HEK293T (cell line): Measurements from ENCODE around the gene ZNF814.

Source experiments
- ARNT ChIP-seq: fragments of 450-650 bp; IDR thresholded peaks from 2 replicates; pipeline ENCODE4 v1.6.1; 2017; ENCODE audit warnings: mild to moderate bottlenecking
- BHLHE40 ChIP-seq: fragments of 450-650 bp; IDR thresholded peaks from 2 replicates; pipeline ENCODE4 v1.6.1; 2016; ENCODE audit warnings: mild to moderate bottlenecking, moderate library complexity, borderline replicate concordance
- ELF4 ChIP-seq: fragments of 450-650 bp; IDR thresholded peaks from 2 replicates; pipeline ENCODE4 v1.6.1; 2017; ENCODE audit warnings: antibody characterized with exemption
- FOXM1 ChIP-seq: fragments of 450-650 bp; IDR thresholded peaks from 2 replicates; pipeline ENCODE4 v1.6.1; 2017; ENCODE audit warnings: mild to moderate bottlenecking, borderline replicate concordance
- LEF1 ChIP-seq: fragments of 450-650 bp; IDR thresholded peaks from 2 replicates; pipeline ENCODE4 v1.6.1; 2017; ENCODE audit warnings: mild to moderate bottlenecking, borderline replicate concordance
- TARDBP ChIP-seq: fragments of 450-650 bp; IDR thresholded peaks from 2 replicates; pipeline ENCODE4 v1.6.1; 2016

DNA sequence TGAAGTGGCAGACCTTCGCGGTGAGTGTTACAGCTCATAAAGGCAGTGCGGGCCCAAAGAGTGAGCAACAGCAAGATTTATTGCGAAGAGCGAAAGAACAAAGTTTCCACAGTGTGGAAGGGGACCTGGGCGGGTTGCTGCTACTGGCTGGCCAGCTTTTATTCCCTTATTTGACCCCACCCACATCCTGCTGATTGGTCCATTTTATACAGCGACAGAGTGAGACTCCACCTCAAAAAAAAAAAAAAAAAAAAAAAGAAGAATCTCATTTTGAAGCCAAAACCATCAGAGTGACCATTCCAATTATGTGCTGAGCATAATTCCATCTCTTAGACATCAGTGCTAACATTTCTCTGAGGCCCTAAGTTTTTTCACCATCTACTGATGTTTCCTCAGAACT lies 72.2 kb downstream of the ZNF814 start:
- no peak for TF ChIP-seq ELF4
- no peak for TF ChIP-seq FOXM1
- TF ChIP-seq TARDBP, result no peak
- TF ChIP-seq LEF1, result no peak
- TF ChIP-seq BHLHE40, result no peak
- TF ChIP-seq ARNT, result no peak
